ENCODE results near the gene IL36RN.

IL36RN gene

DNA sequence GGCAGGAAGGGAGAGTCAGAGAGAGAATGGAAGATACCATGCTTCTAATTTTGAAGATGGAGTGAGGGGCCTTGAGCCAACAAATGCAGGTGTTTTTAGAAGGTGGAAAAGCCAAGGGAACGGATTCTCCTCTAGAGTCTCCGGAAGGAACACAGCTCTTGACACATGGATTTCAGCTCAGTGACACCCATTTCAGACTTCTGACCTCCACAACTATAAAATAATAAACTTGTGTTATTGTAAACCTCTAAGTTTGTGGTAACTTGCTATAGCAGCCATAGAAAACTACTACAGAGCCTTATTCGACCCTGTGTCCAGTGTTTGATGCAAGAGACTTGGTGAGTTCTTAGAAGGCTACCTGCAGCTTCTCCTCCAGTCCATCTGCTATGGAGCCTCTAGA, 16.6 kb downstream of the IL36RN start:
- TF ChIP-seq, protein P1, sequence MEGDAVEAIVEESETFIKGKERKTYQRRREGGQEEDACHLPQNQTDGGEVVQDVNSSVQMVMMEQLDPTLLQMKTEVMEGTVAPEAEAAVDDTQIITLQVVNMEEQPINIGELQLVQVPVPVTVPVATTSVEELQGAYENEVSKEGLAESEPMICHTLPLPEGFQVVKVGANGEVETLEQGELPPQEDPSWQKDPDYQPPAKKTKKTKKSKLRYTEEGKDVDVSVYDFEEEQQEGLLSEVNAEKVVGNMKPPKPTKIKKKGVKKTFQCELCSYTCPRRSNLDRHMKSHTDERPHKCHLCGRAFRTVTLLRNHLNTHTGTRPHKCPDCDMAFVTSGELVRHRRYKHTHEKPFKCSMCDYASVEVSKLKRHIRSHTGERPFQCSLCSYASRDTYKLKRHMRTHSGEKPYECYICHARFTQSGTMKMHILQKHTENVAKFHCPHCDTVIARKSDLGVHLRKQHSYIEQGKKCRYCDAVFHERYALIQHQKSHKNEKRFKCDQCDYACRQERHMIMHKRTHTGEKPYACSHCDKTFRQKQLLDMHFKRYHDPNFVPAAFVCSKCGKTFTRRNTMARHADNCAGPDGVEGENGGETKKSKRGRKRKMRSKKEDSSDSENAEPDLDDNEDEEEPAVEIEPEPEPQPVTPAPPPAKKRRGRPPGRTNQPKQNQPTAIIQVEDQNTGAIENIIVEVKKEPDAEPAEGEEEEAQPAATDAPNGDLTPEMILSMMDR (IDR thresholded peaks at IDR 0.05): no peak

DNA sequence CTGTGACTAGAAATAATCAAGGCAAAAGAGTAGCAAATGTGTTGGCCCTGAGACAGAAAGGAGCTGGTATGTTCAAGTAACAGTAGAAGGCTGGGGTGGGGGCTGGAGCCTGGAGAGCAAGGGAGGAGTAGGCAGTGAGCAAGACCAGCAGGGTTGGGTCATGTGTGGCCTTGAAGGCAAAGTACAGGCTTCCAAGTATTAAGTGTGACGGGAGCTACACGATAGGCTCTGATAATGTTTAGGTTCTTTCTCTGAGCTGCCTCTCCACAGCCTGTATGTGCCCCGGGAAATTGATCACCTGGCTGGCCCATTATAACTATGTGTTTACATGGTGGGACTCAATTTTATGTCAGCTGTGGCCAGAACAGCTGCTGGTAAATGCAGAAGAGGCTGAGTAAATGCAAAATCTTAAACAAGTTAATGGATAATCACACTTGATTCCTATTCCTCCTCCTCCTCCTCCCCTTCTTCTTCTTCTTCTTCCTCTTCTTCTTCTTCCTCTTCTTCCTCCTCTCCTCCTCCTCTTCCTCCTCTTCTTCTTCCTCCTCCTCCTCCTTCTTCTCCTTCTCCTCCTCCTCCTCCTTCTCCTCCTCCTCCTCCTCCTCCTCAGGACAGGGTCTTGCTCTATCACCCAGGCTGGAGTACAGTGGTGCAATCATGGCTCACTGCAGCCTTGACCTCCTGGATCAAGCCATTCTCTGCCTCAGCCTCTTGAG, 18.1 kb downstream of the IL36RN start:
- TF ChIP-seq, protein P1 (IDR thresholded peaks at IDR 0.05): no peak

DNA sequence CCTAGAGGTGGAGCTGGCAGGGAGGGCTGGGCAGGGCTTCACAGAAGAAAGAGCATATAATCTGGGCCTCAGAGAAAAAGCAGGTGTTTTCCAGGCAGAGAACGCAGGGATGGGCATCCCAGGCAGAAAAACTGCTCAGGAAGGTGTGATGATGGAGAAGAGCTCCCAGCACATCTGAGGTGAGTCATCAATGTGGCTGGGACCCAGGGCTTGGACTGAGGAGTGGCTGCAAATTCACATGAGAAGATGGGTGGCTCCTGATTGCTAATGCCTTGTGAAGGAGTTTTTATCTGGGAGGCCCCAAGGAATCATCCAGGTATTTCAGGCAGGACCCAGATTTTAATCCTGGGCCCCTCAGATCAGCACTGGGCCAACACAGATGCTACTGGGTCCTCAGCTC, 18.9 kb downstream of the IL36RN start:
- TF ChIP-seq, protein P1 (IDR thresholded peaks at IDR 0.05): no peak

DNA sequence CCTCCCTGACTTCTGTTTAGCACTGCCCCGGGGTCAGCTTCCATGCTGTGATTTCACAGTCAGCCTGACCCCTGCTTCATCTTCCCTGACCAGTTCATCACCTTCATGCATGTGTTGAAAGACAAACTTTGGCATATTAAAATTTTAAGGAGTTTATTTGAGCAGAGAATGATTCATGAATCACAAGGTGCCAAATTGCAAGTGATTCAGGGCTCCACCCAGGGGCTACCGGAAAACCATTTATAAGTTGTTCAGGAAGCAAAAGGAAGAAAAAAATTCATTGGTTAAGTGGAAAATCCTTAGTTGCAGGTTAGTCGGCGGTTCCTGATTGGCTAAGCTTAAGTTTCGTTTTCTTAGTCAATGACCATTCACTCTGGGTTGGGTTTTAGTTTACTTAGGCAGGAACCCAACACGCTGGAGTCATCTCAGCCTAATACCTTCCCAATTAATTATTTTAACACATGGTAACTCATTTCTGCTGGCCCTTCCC, 19.4 kb downstream of the IL36RN start:
- TF ChIP-seq, protein P1 (IDR thresholded peaks at IDR 0.05): no peak

DNA sequence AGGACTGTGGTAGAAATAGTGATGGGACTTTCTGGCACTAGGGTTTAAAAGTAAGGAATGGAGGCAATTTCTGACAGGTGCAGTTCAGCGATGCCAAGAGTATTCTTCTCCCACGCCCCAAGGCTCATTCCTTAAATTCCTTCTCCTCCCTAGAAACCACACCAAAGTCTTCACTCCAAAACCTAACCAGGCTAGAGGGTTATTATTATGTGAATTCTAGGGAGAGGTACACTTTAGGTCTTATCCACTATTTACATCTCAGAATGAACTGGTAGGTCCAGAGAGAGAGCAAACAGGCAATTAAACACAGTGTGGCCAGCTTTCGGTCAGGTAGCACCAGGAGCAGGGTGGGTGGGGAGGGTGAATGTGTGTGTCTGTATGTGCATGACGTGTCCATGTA, 20.1 kb downstream of the IL36RN start:
- TF ChIP-seq, protein P1 (IDR thresholded peaks at IDR 0.05): no peak

DNA sequence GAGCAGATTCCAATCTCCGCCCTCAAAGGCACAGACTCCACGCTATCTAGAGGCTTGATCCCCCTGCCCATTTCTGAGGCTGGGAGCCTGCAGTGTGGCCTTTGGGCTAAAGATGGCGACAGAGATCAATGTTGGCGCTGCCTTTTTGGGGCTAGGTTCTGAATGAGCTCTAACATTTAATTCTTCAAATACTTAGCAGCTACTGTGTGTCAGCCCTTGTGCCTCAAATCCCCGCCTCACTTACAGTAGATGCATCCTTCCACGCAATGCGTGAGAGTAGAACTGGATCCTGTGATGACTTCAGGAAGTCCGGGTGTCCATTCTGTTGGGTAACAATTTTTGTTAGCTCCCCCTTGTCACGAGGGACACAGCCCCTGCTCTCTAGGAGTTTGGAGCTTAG, 21.1 kb downstream of the IL36RN start:
- TF ChIP-seq, protein P1 (IDR thresholded peaks at IDR 0.05): peak; percentile 72

DNA sequence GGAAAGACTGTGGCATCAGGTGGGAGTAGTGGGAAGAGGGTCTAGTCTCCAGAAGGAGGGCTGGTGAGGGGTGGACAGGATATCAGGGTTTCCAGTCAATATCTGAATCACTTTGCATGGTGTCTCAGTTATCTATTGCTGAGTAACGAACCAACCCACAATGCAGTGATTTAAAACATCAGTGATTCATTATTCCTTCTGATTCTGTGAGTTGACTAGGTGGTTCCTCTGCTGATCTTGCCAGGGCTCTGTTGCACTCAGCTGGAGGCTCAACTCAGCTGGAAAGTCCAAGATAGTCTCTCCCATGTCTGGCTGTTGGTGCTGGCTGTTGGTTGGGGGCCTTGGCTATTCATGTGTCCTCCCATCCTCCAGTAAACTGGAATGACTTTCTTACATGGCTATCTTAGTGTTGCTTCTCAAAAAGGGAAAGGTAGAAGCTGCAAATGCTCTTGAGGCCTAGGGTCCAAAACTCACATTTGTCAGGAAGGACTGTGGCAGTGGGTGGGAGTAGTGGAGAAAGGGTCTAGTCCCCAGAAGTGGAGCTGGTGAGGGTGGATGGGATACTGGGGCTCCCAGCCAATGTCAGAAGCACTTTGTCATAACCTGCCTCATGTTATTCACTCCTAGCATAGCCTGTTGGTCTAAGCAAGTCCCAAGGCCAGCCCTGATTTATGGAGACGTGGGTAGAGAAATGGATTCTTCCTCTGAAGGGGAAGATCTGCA, 22.7 kb downstream of the IL36RN start:
- TF ChIP-seq, protein P1 (IDR thresholded peaks at IDR 0.05): no peak
